ENCODE results near the gene MAFG. TPM values are rescaled to one million over a fixed set of nuclear protein-coding genes. Genes with fewer than 3 reads are reported as not detected.

Gene MAFG
- total and polyA plus RNA-seq, 9 of the 15 experiments (the other 6 are each of a cell fraction or from before 2014, with no cell fraction given): 1.1 to 58.1 (median 24.9) TPM

DNA sequence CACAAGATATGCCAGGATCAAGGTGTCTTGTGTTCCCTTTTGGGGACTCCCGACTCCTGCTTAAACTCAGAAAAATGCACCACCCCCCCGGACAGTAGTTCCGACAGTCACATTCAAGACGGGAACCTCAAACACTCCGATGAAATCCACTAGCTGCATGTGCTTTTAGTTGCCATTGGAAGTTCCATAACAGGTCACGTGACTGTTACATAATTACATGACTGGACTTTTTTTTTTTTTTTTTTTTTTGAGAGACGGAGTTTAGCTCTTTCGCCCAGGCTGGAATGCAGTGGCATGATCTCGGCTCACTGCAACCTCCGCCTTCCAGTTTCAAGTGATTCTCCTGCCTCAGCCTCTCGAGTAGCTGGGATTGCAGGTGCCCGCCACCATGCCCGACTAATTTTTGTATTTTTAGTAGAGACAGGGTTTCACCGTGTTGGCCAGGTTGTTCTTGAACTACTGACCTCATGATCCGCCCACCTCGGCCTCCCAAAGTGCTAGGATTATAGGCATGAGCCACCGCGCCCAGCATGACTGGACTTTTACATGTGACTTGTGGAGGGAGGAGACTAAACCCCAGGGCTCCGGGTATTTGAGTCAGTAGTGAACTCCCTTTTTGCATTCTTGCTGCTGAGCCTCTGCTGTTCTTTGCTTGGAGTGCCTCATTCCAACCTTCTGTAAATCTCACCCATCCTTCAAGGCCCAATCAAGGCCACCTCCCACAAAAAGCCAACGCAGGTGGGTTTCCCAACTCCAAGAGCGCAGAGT lies 11.1 kb downstream of the MAFG start (continued):
- TF ChIP-seq MGA (IDR thresholded peaks at IDR 0.05) (peak; percentile 40), KDM1A (IDR thresholded peaks at IDR 0.05) (no peak), RREB1 (CRISPR knock-in tag; IDR thresholded peaks at IDR 0.05) (no peak), RBM34 (IDR thresholded peaks at IDR 0.05; ENCODE audit: borderline replicate concordance, insufficient read depth, low read length) (no peak), NEUROD1 (IDR thresholded peaks at IDR 0.05; ENCODE audit: borderline replicate concordance, low read depth, low read length, partially characterized antibody) (no peak), BRD4 (IDR thresholded peaks at IDR 0.05) (no peak), SMARCB1 (IDR thresholded peaks at IDR 0.05; ENCODE audit: insufficient read length, low read depth) (no peak), KAT2B (IDR thresholded peaks at IDR 0.05; ENCODE audit: low read depth, low read length) (no peak), KDM2B (CRISPR knock-in tag; IDR thresholded peaks at IDR 0.05) (no peak), HSF4 (CRISPR knock-in tag; IDR thresholded peaks at IDR 0.05; ENCODE audit: borderline replicate concordance) (no peak)
